CD4-positive, alpha-beta T cell treated with Interleukin-17A for 4 hours (primary cell): Measurements from ENCODE around the gene ACBD5.
A peak's percentile ranks its signal among the peaks of the same experiment; 100 is the strongest.
"Not testable (repeated sequence)": the region's sequence is repeated elsewhere in the genome, so short reads cannot be mapped to it uniquely, and the experiment has no call there.

ENCODE experiments used
- DNase-seq: peaks from one replicate; pipeline ENCODE4 v3.0.0-alpha.2; 2020; ENCODE audit warnings: mixed read lengths

ACBD5 gene

GRCh38 chr10:27241010-27241651 lies 534 bp upstream of the ACBD5 start:
- DNase-seq: peak; percentile 17

- DNase-seq: not testable (repeated sequence)
These were observed 3.1 kb downstream of the ACBD5 start for GRCh38 chr10:27237531-27237930.

GRCh38 chr10:27236589-27237128 lies 3.9 kb downstream of the ACBD5 start:
- DNase-seq: not testable (repeated sequence)

- no peak for DNase-seq
These were observed 4.9 kb downstream of the ACBD5 start for GRCh38 chr10:27235706-27236105.

GRCh38 chr10:27230022-27230421 lies 10.6 kb downstream of the ACBD5 start:
- no peak for DNase-seq

- DNase-seq: no peak
These were observed 14.8 kb downstream of the ACBD5 start for GRCh38 chr10:27225642-27226257.

GRCh38 chr10:27225011-27225590 lies 15.5 kb downstream of the ACBD5 start:
- DNase-seq: no peak

- DNase-seq: peak; percentile 69
These were observed 16.6 kb downstream of the ACBD5 start for GRCh38 chr10:27223964-27224363.

GRCh38 chr10:27207350-27207749 lies 33.2 kb downstream of the ACBD5 start:
- no peak for DNase-seq

GRCh38 chr10:27203806-27204205 lies 36.8 kb downstream of the ACBD5 start:
- DNase-seq: no peak

- DNase-seq: no peak
These were observed 42.5 kb downstream of the ACBD5 start for GRCh38 chr10:27197980-27198620.

GRCh38 chr10:27192284-27192683 lies 48.3 kb downstream of the ACBD5 start:
- DNase-seq: no peak

- DNase-seq: no peak
These were observed 50.1 kb downstream of the ACBD5 start for GRCh38 chr10:27190508-27190907.

GRCh38 chr10:27188897-27189296 lies 51.7 kb downstream of the ACBD5 start:
- DNase-seq: no peak

- DNase-seq: no peak
These were observed 52.3 kb downstream of the ACBD5 start for GRCh38 chr10:27188259-27188658.

GRCh38 chr10:27169849-27170248 lies 70.7 kb downstream of the ACBD5 start:
- DNase-seq: no peak

GRCh38 chr10:27158421-27158820 lies 82.2 kb downstream of the ACBD5 start:
- no peak for DNase-seq

- DNase-seq: no peak
These were observed 83.4 kb downstream of the ACBD5 start for GRCh38 chr10:27157150-27157549.

GRCh38 chr10:27156566-27156965 lies 84.0 kb downstream of the ACBD5 start:
- DNase-seq: peak; percentile 3

- DNase-seq: peak; percentile 93
These were observed 85.4 kb downstream of the ACBD5 start, which contains the start of gene MASTL for GRCh38 chr10:27155066-27155754. MASTL (plus strand) TSS chr10:27155352; CDS start chr10:27155427, 75 bp downstream.

- DNase-seq: peak; percentile 24
These were observed 86.8 kb downstream of the ACBD5 start for GRCh38 chr10:27153845-27154193.

- no peak for DNase-seq
These were observed 87.3 kb downstream of the ACBD5 start for GRCh38 chr10:27153329-27153728.

- DNase-seq: no peak
These were observed 87.9 kb downstream of the ACBD5 start for GRCh38 chr10:27152687-27153086.
